Liver (tissue), 9 donors: Measurements from ENCODE around the gene CLOCK. TPM values are rescaled to one million over a fixed set of nuclear protein-coding genes. Genes with fewer than 3 reads are reported as not detected.

Experiments used
- DNase-seq: peaks from one replicate; pipeline ENCODE4 v3.0.0-alpha.2; 2017; ENCODE audit warnings: low spot score
- H3K27ac ChIP-seq, 2 donors: one replicate each; pipeline ENCODE4 v1.7.0; 2013; ENCODE audit warnings: inconsistent platforms in 2 of 2, low read length in 2 of 2, control low read depth in 1 of 2, low read depth in 1 of 2, mild to moderate bottlenecking in 1 of 2
- H3K27me3 ChIP-seq, 4 donors: one replicate each; pipeline versions ENCODE4 v1.6.1 to v1.7.0; 2013; ENCODE audit warnings: low read length in 3 of 4, inconsistent platforms in 1 of 4, mild to moderate bottlenecking in 1 of 4, moderate library complexity in 1 of 4; ENCODE audit not compliant: control insufficient read depth in 4 of 4, insufficient read depth in 4 of 4
- H3K36me3 ChIP-seq, 4 donors: one replicate each; pipeline versions ENCODE4 v1.6.1 to v1.7.0; 2013; ENCODE audit warnings: low read length in 3 of 4, mild to moderate bottlenecking in 3 of 4, low read depth in 1 of 4, moderate library complexity in 1 of 4; ENCODE audit not compliant: control insufficient read depth in 4 of 4, insufficient read depth in 3 of 4
- H3K4me1 ChIP-seq, 4 donors: one replicate each; pipeline versions ENCODE4 v1.6.1 to v1.7.0; 2013; ENCODE audit warnings: low read length in 3 of 4, mild to moderate bottlenecking in 3 of 4, moderate library complexity in 1 of 4; ENCODE audit not compliant: control insufficient read depth in 4 of 4, insufficient read depth in 4 of 4
- H3K4me3 ChIP-seq, 3 donors: one replicate each; pipeline versions ENCODE4 v1.6.1 to v1.7.0; 2013; ENCODE audit warnings: low read length in 3 of 3, control low read depth in 1 of 3, low read depth in 1 of 3, mild to moderate bottlenecking in 1 of 3
- H3K9ac ChIP-seq, 2 donors: one replicate each; pipeline ENCODE4 v1.7.0; 2013; ENCODE audit warnings: low read length in 2 of 2, mild to moderate bottlenecking in 2 of 2, moderate library complexity in 2 of 2, control low read depth in 1 of 2, low read depth in 1 of 2
- H3K9me3 ChIP-seq, 4 donors: one replicate each; pipeline versions ENCODE4 v1.6.1 to v1.7.0; 2013; ENCODE audit warnings: low read length in 3 of 4; ENCODE audit not compliant: control insufficient read depth in 4 of 4
- EGR1 ChIP-seq, 2 donors: IDR thresholded peaks; 2 replicates each; pipeline ENCODE4 v1.6.1; 2016 to 2018; ENCODE audit warnings: antibody characterized with exemption in 2 of 2, low read depth in 2 of 2
- FOXA1 ChIP-seq: IDR thresholded peaks from 2 replicates; pipeline ENCODE4 v1.6.1; 2016; ENCODE audit warnings: antibody characterized with exemption
- FOXA2 ChIP-seq: IDR thresholded peaks from 2 replicates; pipeline ENCODE4 v1.6.1; 2016; ENCODE audit warnings: antibody characterized with exemption
- GABPA ChIP-seq, 2 donors: IDR thresholded peaks in 1 of 2; conservative IDR thresholded peaks in 1 of 2; 2 replicates each; pipeline ENCODE4 v1.6.1; 2016; ENCODE audit warnings: antibody characterized with exemption in 2 of 2, mild to moderate bottlenecking in 1 of 2, moderate library complexity in 1 of 2
- HNF4A ChIP-seq, 2 donors: conservative IDR thresholded peaks; 2 replicates each; pipeline ENCODE4 v1.6.1; 2016; ENCODE audit warnings: antibody characterized with exemption in 2 of 2, mild to moderate bottlenecking in 2 of 2
- HNF4G ChIP-seq: IDR thresholded peaks from 2 replicates; pipeline ENCODE4 v1.6.1; 2016; ENCODE audit warnings: antibody characterized with exemption
- JUND ChIP-seq, 2 donors: IDR thresholded peaks; 2 replicates each; pipeline ENCODE4 v1.6.1; 2016; ENCODE audit warnings: antibody characterized with exemption in 2 of 2
- NR2F2 ChIP-seq: IDR thresholded peaks from 2 replicates; pipeline ENCODE4 v1.6.1; 2016; ENCODE audit warnings: antibody characterized with exemption
- RXRA ChIP-seq, 2 donors: IDR thresholded peaks; 2 replicates each; pipeline ENCODE4 v1.6.1; 2017 to 2018; ENCODE audit warnings: antibody characterized with exemption in 2 of 2, mild to moderate bottlenecking in 1 of 2
- SP1 ChIP-seq: IDR thresholded peaks from 2 replicates; pipeline ENCODE4 v1.6.1; 2018; ENCODE audit warnings: antibody characterized with exemption, mild to moderate bottlenecking
- TAF1 ChIP-seq: conservative IDR thresholded peaks from 2 replicates; pipeline ENCODE4 v1.6.1; 2016; ENCODE audit warnings: antibody characterized with exemption, mild to moderate bottlenecking
- YY1 ChIP-seq: IDR thresholded peaks from 2 replicates; pipeline ENCODE4 v1.6.1; 2016; ENCODE audit warnings: antibody characterized with exemption, mild to moderate bottlenecking
- WGBS: extraction: QIAGEN DNeasy Blood & Tissue Kit; methylation state at CpG from one replicate; pipeline ENCODE4 v1.1.7; 2013; 5-methylcytosine and 5-hydroxymethylcytosine counted together
- polyA plus RNA-seq, 2 donors: library from polyadenylated mRNA; stranded (reverse) in 1 of 2; unstranded in 1 of 2; fragments of 200-250 nt in 1 of 2; fragments of >200 nt in 1 of 2; fragmentation: Nextera tagmentation in 1 of 2; extraction: Ambion mirVana in 1 of 2; gene quantifications; one replicate each; pipeline versions ENCODE4 v1.2.1 to v1.2.3, GENCODE V29; 2013 to 2015
- total RNA-seq, 2 donors: library from RNA; depleted of rRNA; stranded (reverse); fragments of >200 nt; gene quantifications; one replicate each; pipeline ENCODE4 v1.2.3, GENCODE V29; 2014
- TF ChIP-seq, protein P1 (sequence below): IDR thresholded peaks from 2 replicates; pipeline ENCODE4 v1.6.1; 2016; ENCODE audit warnings: antibody characterized with exemption
- TF ChIP-seq, protein P2 (sequence below): IDR thresholded peaks from 2 replicates; pipeline ENCODE4 v1.6.1; 2016; ENCODE audit warnings: antibody characterized with exemption
- TF ChIP-seq, protein P3 (sequence below): IDR thresholded peaks from 2 replicates; pipeline ENCODE4 v1.6.1; 2016; ENCODE audit warnings: antibody characterized with exemption
- TF ChIP-seq, protein P4 (sequence below): IDR thresholded peaks from 2 replicates; pipeline ENCODE4 v1.6.1; 2016; ENCODE audit warnings: antibody characterized with exemption, mild to moderate bottlenecking
- donor health status: healthy.
- donor health status: healthy.
- donor health status: healthy.
- donor health status: healthy.
- donor health status: healthy.

Gene CLOCK
- total and polyA plus RNA-seq, 4 donors, result 5.1 to 19.4 (median 6.1) TPM

DNA sequence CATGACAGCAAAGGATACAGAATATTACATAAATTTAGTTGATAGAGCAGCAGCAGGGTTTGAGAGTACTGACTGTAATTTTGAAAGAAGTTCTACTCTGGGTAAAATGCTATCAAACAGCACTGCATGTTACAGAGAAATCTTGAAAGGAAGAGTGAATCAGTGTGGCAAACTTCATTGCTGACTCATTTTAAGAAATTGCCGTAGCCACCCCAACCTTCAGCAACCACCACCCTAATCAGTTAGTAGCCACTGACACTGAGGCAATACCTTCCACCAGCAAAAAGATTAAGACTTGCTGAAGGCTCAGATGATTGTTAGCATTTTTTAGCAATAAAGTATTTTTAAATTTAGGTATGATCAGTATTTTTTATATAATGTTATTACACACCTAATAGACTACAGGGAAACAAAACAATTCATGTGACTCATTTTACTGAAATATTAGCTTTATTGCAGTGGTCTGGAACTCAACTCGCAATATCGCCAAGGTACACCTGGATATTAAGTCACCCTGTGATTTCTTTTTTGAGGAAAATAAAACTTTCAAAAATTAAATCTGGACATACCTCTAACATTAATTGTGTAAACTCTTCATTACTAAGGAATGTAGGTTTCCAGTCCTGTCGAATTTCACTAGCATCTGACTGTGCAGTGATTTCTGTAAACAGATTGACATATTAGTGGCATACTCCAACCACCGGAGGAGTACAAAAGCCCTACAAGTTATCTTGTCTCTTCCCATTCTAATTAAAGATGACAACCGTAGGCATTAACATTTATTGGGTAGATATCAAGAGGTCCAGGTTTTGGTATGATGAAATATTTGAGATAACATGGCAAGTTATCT, 71.1 kb downstream of the CLOCK start:
- H3K4me1 ChIP-seq, result no peaks in the 10 kb centered on the region
- H3K9ac ChIP-seq, result no peak overlapping the region
- TF ChIP-seq SP1, result no peak
- TF ChIP-seq, protein P1, sequence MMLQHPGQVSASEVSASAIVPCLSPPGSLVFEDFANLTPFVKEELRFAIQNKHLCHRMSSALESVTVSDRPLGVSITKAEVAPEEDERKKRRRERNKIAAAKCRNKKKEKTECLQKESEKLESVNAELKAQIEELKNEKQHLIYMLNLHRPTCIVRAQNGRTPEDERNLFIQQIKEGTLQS, result no peak
- TF ChIP-seq JUND (IDR thresholded peaks at IDR 0.05), result no peak
- TF ChIP-seq RXRA (IDR thresholded peaks at IDR 0.05), result no peak
- no peak overlapping the region for H3K27ac ChIP-seq
- no peaks in the 10 kb centered on the region for H3K27me3 ChIP-seq
- no peak for DNase-seq
- no peak overlapping the region for H3K4me3 ChIP-seq
- H3K36me3 ChIP-seq, result peaks cover 4 to 26% (median 20%) of the 10 kb centered on the region in 4 donors
- peaks cover 0 to 3% (median 0%) of the 10 kb centered on the region in 4 donors for H3K9me3 ChIP-seq
- 97% methylated on average over 6 of the region's 6 CpGs for WGBS

DNA sequence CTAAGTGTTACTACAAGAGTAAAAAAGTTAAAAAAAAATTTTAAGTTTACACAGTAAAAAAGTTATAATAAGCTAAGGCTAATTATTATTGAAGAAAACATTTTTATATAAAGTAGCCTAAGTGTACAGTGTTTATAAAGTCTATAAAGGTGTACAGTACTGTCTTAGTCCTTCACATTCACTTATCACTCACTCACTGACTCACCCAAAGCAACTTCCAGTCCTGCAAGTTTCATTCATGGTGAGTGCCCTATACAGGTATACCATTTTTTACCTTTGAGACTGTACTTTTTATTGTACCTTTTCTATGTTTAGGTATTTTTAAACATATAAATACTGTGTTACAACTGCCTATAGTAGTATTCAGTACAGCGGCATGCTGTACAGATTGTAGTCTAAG, 76.7 kb downstream of the CLOCK start:
- TF ChIP-seq, protein P2, sequence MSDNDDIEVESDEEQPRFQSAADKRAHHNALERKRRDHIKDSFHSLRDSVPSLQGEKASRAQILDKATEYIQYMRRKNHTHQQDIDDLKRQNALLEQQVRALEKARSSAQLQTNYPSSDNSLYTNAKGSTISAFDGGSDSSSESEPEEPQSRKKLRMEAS, result no peak
- TF ChIP-seq, protein P1, result no peak
- no peak for TF ChIP-seq YY1
- no peak for TF ChIP-seq HNF4A (conservative IDR thresholded peaks at IDR 0.05)
- no peak for TF ChIP-seq RXRA (IDR thresholded peaks at IDR 0.05)
- TF ChIP-seq EGR1 (IDR thresholded peaks at IDR 0.05; ENCODE audit: low read depth in 2 of 2), result no peak
- TF ChIP-seq GABPA (IDR thresholded peaks at IDR 0.05 in 1 of 2, conservative IDR thresholded peaks at IDR 0.05 in 1 of 2), result no peak
- TF ChIP-seq JUND (IDR thresholded peaks at IDR 0.05), result no peak
- H3K9ac ChIP-seq, result no peak overlapping the region
- no peaks in the 10 kb centered on the region for H3K27me3 ChIP-seq
- DNase-seq, result no peak
- WGBS, result 97% methylated on average over 1 of the region's 1 CpG
- H3K27ac ChIP-seq, result no peak overlapping the region
- peaks cover 0 to 3% (median 0%) of the 10 kb centered on the region in 4 donors for H3K9me3 ChIP-seq
- peaks cover 3 to 26% (median 19%) of the 10 kb centered on the region in 4 donors for H3K36me3 ChIP-seq
- no peak overlapping the region for H3K4me3 ChIP-seq
- H3K4me1 ChIP-seq, result no peaks in the 10 kb centered on the region

DNA sequence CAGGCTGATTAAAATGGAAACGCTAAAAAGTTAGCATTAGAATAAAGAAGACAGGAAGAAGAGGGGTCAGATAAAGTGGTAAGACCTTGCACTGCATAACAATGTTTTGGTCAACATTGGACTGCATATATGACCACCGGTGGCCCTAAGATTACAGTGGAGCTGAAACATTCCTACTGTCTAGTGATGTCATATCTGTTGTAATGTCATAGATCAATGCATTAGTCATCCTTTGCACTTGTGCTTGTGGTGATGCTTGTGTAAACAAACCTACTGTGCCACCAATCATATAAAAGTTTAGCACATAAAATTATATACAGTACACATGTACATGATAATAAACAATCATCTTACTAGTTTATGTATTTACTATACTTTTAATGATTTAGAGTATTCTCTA, 78.0 kb downstream of the CLOCK start:
- WGBS, result 73% methylated on average over 2 of the region's 2 CpGs
- peaks cover 3 to 13% (median 8%) of the 10 kb centered on the region in 4 donors for H3K36me3 ChIP-seq
- TF ChIP-seq TAF1 (no peak), FOXA2 (no peak), FOXA1 (no peak), EGR1 (IDR thresholded peaks at IDR 0.05; ENCODE audit: low read depth in 2 of 2) (no peak), SP1 (no peak), GABPA (IDR thresholded peaks at IDR 0.05 in 1 of 2, conservative IDR thresholded peaks at IDR 0.05 in 1 of 2) (no peak), NR2F2 (no peak), JUND (IDR thresholded peaks at IDR 0.05) (no peak), HNF4A (conservative IDR thresholded peaks at IDR 0.05) (no peak), RXRA (IDR thresholded peaks at IDR 0.05) (no peak), YY1 (no peak), HNF4G (no peak)
- TF ChIP-seq, protein P3, sequence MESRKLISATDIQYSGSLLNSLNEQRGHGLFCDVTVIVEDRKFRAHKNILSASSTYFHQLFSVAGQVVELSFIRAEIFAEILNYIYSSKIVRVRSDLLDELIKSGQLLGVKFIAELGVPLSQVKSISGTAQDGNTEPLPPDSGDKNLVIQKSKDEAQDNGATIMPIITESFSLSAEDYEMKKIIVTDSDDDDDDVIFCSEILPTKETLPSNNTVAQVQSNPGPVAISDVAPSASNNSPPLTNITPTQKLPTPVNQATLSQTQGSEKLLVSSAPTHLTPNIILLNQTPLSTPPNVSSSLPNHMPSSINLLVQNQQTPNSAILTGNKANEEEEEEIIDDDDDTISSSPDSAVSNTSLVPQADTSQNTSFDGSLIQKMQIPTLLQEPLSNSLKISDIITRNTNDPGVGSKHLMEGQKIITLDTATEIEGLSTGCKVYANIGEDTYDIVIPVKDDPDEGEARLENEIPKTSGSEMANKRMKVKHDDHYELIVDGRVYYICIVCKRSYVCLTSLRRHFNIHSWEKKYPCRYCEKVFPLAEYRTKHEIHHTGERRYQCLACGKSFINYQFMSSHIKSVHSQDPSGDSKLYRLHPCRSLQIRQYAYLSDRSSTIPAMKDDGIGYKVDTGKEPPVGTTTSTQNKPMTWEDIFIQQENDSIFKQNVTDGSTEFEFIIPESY, result no peak
- TF ChIP-seq, protein P4, sequence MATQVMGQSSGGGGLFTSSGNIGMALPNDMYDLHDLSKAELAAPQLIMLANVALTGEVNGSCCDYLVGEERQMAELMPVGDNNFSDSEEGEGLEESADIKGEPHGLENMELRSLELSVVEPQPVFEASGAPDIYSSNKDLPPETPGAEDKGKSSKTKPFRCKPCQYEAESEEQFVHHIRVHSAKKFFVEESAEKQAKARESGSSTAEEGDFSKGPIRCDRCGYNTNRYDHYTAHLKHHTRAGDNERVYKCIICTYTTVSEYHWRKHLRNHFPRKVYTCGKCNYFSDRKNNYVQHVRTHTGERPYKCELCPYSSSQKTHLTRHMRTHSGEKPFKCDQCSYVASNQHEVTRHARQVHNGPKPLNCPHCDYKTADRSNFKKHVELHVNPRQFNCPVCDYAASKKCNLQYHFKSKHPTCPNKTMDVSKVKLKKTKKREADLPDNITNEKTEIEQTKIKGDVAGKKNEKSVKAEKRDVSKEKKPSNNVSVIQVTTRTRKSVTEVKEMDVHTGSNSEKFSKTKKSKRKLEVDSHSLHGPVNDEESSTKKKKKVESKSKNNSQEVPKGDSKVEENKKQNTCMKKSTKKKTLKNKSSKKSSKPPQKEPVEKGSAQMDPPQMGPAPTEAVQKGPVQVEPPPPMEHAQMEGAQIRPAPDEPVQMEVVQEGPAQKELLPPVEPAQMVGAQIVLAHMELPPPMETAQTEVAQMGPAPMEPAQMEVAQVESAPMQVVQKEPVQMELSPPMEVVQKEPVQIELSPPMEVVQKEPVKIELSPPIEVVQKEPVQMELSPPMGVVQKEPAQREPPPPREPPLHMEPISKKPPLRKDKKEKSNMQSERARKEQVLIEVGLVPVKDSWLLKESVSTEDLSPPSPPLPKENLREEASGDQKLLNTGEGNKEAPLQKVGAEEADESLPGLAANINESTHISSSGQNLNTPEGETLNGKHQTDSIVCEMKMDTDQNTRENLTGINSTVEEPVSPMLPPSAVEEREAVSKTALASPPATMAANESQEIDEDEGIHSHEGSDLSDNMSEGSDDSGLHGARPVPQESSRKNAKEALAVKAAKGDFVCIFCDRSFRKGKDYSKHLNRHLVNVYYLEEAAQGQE, result no peak
- TF ChIP-seq, protein P2, result no peak
- TF ChIP-seq, protein P1, result no peak

More for the DNA sequence above, 78.0 kb downstream of the CLOCK start:
- Histone ChIP-seq H3K27me3 (no peaks in the 10 kb centered on the region), H3K4me3 (no peak overlapping the region), H3K27ac (no peak overlapping the region), H3K9me3 (no peaks in the 10 kb centered on the region), H3K4me1 (no peaks in the 10 kb centered on the region), H3K9ac (no peak overlapping the region)
- DNase-seq, result no peak
